GM12872 (cell line): Measurements from ENCODE around the gene C12orf54.
A peak's percentile ranks its signal among the peaks of the same experiment; 100 is the strongest.

Experiments
- TF ChIP-seq, protein P1 (sequence below): IDR thresholded peaks from 3 replicates; pipeline ENCODE4 v1.5.1; 2011; ENCODE audit warnings: low read depth, mild to moderate bottlenecking, low read length, moderate library complexity; ENCODE audit not compliant: insufficient read depth

The C12orf54 gene

DNA sequence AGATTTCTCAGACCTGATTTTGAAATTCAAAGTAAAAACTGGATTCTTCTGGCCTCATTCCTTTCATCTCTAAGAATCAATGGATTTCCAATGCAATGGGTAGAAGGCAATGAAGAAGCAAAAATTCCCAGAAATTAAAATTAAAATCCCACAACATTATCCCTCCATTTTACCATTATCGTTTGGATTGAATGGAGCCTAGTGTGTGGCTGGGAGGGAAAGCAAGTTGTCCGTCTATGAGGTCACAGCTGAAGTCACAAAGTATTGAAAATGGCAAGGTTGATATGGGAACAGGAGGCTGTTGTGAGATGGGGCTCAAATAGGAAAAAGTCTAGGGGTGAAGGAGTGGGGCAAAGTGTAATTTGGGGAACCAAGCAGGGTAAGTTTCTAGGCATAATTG lies at the start of gene C12orf54:
TSS of gene C12orf54 (plus strand) at position 301 of the 400 bp plus-strand sequence. CDS start 799 bp downstream, outside the sequence.
- TF ChIP-seq, protein P1, sequence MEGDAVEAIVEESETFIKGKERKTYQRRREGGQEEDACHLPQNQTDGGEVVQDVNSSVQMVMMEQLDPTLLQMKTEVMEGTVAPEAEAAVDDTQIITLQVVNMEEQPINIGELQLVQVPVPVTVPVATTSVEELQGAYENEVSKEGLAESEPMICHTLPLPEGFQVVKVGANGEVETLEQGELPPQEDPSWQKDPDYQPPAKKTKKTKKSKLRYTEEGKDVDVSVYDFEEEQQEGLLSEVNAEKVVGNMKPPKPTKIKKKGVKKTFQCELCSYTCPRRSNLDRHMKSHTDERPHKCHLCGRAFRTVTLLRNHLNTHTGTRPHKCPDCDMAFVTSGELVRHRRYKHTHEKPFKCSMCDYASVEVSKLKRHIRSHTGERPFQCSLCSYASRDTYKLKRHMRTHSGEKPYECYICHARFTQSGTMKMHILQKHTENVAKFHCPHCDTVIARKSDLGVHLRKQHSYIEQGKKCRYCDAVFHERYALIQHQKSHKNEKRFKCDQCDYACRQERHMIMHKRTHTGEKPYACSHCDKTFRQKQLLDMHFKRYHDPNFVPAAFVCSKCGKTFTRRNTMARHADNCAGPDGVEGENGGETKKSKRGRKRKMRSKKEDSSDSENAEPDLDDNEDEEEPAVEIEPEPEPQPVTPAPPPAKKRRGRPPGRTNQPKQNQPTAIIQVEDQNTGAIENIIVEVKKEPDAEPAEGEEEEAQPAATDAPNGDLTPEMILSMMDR = no peak

DNA sequence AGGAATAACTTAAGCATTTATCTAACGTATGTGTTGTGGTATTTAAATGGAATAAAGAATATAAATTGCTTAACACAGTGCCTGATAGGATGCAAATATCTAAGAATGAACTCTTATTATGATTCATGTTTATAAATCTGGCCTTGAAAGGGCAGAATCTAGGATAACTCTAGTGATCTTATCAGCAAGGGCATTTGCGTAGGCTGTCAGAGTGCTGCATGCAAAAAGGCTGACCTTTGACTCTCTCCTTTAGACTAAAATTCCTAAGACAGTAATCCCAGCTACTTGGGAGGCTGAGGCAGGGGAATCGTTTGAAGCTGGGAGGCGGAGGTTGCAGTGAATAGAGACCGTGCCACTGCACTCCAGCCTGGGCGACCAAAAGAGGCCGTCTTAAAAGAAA lies 41.2 kb upstream of the C12orf54 start:
- TF ChIP-seq, protein P1 = no peak

DNA sequence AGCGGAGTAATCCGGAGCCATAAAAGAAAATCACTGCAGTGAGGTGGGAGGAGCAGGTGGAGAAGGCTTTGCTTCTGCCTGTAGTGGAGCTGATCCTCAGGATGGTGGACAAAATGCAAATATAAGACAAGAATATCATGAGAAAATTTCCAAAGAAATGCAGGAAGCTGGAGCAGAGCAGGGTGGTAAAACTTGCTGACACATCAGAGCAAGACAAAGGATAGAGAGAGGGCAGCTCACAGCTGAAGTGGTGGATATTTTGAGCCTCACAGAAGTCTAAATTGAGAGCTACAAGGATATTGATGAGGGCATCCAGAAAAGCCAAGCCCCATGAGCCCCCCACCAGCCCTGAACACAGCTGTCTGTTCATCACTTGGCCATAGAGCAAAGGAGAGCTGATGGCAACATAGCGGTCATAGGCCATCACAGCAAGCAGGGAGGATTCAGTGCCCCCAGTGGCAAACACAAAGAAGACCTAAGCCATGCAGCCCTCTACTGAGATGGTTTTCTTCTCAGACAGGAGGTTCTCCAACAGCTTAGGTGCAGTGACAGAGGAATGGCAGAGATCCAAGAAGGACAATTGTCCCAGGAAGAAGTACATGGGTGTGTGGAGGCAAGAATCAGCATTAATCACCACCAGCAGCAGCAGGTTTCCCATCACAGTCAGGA lies 40.0 kb upstream of the C12orf54 start:
- TF ChIP-seq, protein P1 = peak; percentile 48; the same call in 2 of the 3 replicates

DNA sequence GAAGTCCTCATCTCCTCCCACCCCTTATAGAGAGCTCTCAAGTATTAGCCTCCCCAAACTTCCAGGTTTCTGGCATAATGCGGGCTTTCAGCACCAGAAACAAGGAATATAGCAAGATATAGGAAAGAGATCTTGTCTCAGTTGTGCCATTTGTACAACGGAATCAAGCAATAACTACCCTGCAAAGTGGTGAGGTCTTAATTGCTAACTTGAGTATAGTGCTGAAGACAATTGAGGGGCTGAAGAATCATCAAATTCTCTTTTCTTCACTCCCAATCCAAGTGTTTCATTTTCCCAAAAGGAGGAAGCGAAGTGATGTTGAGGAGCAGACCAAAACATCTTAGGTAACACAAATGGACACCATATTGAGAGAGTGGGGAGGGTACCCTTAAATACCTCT lies 36.8 kb upstream of the C12orf54 start:
- TF ChIP-seq, protein P1 = no peak

DNA sequence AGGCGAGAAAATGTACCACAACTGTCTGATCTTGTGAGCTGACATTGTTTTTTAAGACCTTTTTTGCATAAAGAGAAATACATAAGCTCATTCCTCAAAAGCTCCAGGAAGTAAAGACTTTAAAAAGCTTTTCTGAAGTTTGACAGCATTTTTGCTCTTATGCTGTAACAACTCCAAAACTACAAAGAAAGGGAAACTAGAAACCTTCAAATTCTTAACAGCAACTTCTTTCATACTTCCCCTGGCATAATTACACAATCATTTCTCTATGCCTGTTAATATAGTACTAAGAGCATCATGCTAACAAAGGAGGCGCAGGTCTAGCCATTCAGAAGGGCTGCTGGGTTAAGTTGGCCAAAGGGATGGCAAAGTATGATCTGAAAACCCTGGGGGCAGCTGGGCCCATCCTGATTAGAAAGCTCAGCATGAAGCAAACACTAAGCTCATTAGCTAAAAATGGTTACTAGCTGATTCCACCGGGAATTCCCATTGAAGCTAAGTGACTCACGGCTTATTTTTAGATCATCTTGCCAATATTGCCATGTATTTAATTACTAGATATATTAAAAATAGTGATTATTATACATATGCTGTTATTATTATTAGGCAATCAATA lies 36.0 kb upstream of the C12orf54 start:
- TF ChIP-seq, protein P1 = no peak

DNA sequence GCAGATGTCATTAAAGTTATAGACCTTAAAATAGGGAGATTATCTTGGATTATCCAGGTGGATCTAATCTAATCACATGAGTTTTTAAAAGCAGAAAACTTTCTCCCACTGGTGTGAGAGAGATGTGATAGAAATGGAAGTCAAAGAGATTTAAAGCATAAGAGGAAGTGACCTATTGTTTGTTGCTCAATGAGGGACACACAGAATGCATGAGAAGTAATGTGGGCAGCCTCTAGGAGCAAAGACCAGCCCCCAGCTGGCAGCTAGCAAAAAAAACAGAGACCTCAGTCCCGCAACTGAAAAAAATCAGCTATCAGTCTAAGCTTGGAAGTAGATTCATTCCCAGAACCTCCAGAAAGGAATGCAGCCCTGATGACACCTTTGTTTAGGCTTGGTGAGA lies 34.5 kb upstream of the C12orf54 start:
- TF ChIP-seq, protein P1 = no peak

DNA sequence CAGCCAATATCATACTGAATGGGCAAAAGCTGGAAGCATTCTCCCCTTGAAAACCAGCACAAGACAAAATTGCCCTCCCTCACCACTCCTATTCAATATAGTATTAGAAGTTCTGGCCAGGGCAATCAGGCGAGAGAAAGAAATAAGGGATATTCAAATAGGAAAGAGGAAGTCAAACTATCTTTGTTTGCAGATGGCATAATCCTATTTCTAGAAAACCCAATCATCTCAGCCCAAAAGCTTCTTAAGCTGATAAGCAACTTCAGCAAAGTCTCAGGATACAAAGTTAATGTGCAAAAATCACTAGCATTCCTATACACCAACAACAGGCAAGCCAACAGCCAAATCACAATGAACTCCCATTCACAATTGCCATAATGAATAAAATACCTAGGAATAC lies 30.9 kb upstream of the C12orf54 start:
- TF ChIP-seq, protein P1 = no peak
